H1 (cell line): ENCODE results near the gene PARD3.

Experiments used
- BCL11A ChIP-seq, 2 experiments: IDR thresholded peaks; one replicate each; pipeline ENCODE4 v1.6.1; 2011; ENCODE audit warnings: low read depth in 2 of 2, low read length in 2 of 2, mild to moderate bottlenecking in 2 of 2
- BRCA1 ChIP-seq: IDR thresholded peaks from 2 replicates; pipeline ENCODE4 v1.6.1; 2012; ENCODE audit warnings: low read depth, low read length, improper control_type of control experiment
- CTCF ChIP-seq, 3 experiments: IDR thresholded peaks; 1 replicate in 2 of 3; 2 replicates in 1 of 3; pipeline versions ENCODE4 v1.5.1 to v1.6.1; 2011; ENCODE audit warnings: low read length in 3 of 3, mild to moderate bottlenecking in 3 of 3, inconsistent platforms in 2 of 3, low read depth in 1 of 3, moderate library complexity in 1 of 3; ENCODE audit not compliant: insufficient read depth in 1 of 3; ENCODE audit errors: control extremely low read depth in 1 of 3
- POLR2A ChIP-seq, 2 experiments: IDR thresholded peaks; 1 replicate in 1 of 2; 2 replicates in 1 of 2; pipeline ENCODE4 v1.6.1; 2011; ENCODE audit warnings: low read depth in 2 of 2, low read length in 2 of 2, mild to moderate bottlenecking in 2 of 2; ENCODE audit errors: control extremely low read depth in 1 of 2
- POLR2AphosphoS5 ChIP-seq: IDR thresholded peaks from 2 replicates; pipeline ENCODE4 v1.6.1; 2011; ENCODE audit warnings: low read depth, low read length
- TCF12 ChIP-seq: IDR thresholded peaks from 2 replicates; pipeline ENCODE4 v1.6.1; 2011; ENCODE audit warnings: low read depth, mild to moderate bottlenecking, low read length
- TEAD4 ChIP-seq: IDR thresholded peaks from 2 replicates; pipeline ENCODE4 v1.6.1; 2012; ENCODE audit warnings: low read depth, low read length, inconsistent platforms, mixed read lengths
- ZNF274 ChIP-seq: IDR thresholded peaks from 2 replicates; pipeline ENCODE4 v1.7.0; 2012; ENCODE audit warnings: low read length, borderline replicate concordance; ENCODE audit errors: extremely low read depth

GRCh38 chr10:34434119-34434594 is 380.9 kb downstream of the PARD3 start:
- TF ChIP-seq CTCF (IDR thresholded peaks at IDR 0.05; ENCODE audit: control extremely low read depth in 1 of 3, insufficient read depth in 1 of 3, low read depth in 1 of 3, low read length in 3 of 3): no peak
- no peak for TF ChIP-seq TEAD4
- no peak for TF ChIP-seq POLR2A (IDR thresholded peaks at IDR 0.05; ENCODE audit: control extremely low read depth in 1 of 2, low read depth in 2 of 2, low read length in 2 of 2)
- no peak for TF ChIP-seq POLR2AphosphoS5
- no peak for TF ChIP-seq BCL11A (IDR thresholded peaks at IDR 0.05; ENCODE audit: low read depth in 2 of 2, low read length in 2 of 2)
- TF ChIP-seq ZNF274: no peak
- no peak for TF ChIP-seq BRCA1
- no peak for TF ChIP-seq TCF12
